ENCODE measurements around the gene OSBPL10.
A peak's percentile ranks its signal among the peaks of the same experiment; 100 is the strongest.
"Not testable (repeated sequence)": the region's sequence is repeated elsewhere in the genome, so short reads cannot be mapped to it uniquely, and the experiment has no call there.

The OSBPL10 gene

GRCh38 chr3:31802981-31803740, 177.9 kb downstream of the OSBPL10 start:
- DNase-seq, result no peak

- no peak for DNase-seq
Measured at GRCh38 chr3:31800436-31800835, 180.6 kb downstream of the OSBPL10 start.

GRCh38 chr3:31798840-31799239, 182.2 kb downstream of the OSBPL10 start:
- DNase-seq, result no peak

- DNase-seq, result no peak
Measured at GRCh38 chr3:31793821-31794220, 187.2 kb downstream of the OSBPL10 start.

- no peak for DNase-seq
Measured at GRCh38 chr3:31791090-31791430, 190.0 kb downstream of the OSBPL10 start.

- no peak for DNase-seq
Measured at GRCh38 chr3:31790193-31791089, 190.6 kb downstream of the OSBPL10 start.

- no peak for DNase-seq
Measured at GRCh38 chr3:31789429-31789828, 191.6 kb downstream of the OSBPL10 start.

GRCh38 chr3:31785734-31786133, 195.3 kb downstream of the OSBPL10 start:
- no peak for DNase-seq

- DNase-seq, result no peak
Measured at GRCh38 chr3:31785286-31785685, 195.8 kb downstream of the OSBPL10 start.

- DNase-seq, result not testable (repeated sequence)
Measured at GRCh38 chr3:31783851-31784250, 197.2 kb downstream of the OSBPL10 start.

GRCh38 chr3:31782306-31782705, 198.8 kb downstream of the OSBPL10 start:
- DNase-seq, result not testable (repeated sequence)

GRCh38 chr3:31779514-31779913, 201.5 kb downstream of the OSBPL10 start:
- DNase-seq, result no peak

GRCh38 chr3:31777887-31778286, 203.2 kb downstream of the OSBPL10 start:
- no peak for DNase-seq

GRCh38 chr3:31777092-31777491, 204.0 kb downstream of the OSBPL10 start:
- no peak for DNase-seq

- DNase-seq, result no peak
Measured at GRCh38 chr3:31776016-31776415, 205.0 kb downstream of the OSBPL10 start.

GRCh38 chr3:31775383-31775782, 205.7 kb downstream of the OSBPL10 start:
- no peak for DNase-seq

GRCh38 chr3:31772758-31773473, 208.1 kb downstream of the OSBPL10 start:
- no peak for DNase-seq

- DNase-seq, result peak; percentile 19
Measured at GRCh38 chr3:31772272-31772671, 208.8 kb downstream of the OSBPL10 start.

- no peak for DNase-seq
Measured at GRCh38 chr3:31770822-31771326, 210.2 kb downstream of the OSBPL10 start.

- DNase-seq, result peak; percentile 60
Measured at GRCh38 chr3:31768479-31769125, 212.5 kb downstream of the OSBPL10 start.

- no peak for DNase-seq
Measured at GRCh38 chr3:31767920-31768319, 213.1 kb downstream of the OSBPL10 start.

GRCh38 chr3:31766669-31767068, 214.4 kb downstream of the OSBPL10 start:
- no peak for DNase-seq

- no peak for DNase-seq
Measured at GRCh38 chr3:31765871-31766270, 215.2 kb downstream of the OSBPL10 start.

All from stimulated activated CD4-positive, alpha-beta T cell treated with anti-CD3 and anti-CD28 coated beads, Interleukin-4, amount 100 ng/mL, for 24 hours (primary cell).